Upper lobe of right lung (tissue), 1 donor: ENCODE data around the gene PTPN2. TPM values are rescaled to one million over a fixed set of nuclear protein-coding genes. Genes with fewer than 3 reads are reported as not detected.

Source experiments
- ATAC-seq: fragments of 200-7000 bp; cut with Tn5 transposase; one replicate; pipeline ENCODE4 v1.9.1; 2020; ENCODE audit warnings: mild to moderate bottlenecking, moderate library complexity
- DNase-seq: peaks from one replicate; pipeline ENCODE4 v3.0.0-alpha.2; 2020
- H3K27ac ChIP-seq: fragments of 200-600 bp; one replicate; pipeline ENCODE4 v1.8.0; 2022
- H3K27me3 ChIP-seq: fragments of 200-600 bp; one replicate; pipeline ENCODE4 v1.8.0; 2022; ENCODE audit warnings: mild to moderate bottlenecking
- H3K36me3 ChIP-seq: fragments of 200-600 bp; one replicate; pipeline ENCODE4 v1.8.0; 2022
- H3K4me1 ChIP-seq: fragments of 200-600 bp; one replicate; pipeline ENCODE4 v1.8.0; 2022
- H3K4me3 ChIP-seq: fragments of 200-600 bp; one replicate; pipeline ENCODE4 v1.8.0; 2022; ENCODE audit warnings: mild to moderate bottlenecking
- H3K9me3 ChIP-seq: fragments of 200-600 bp; one replicate; pipeline ENCODE4 v1.8.0; 2022
- intact Hi-C: fragments of 100-400 bp; cut with DNase I; formaldehyde crosslinking; loops from one replicate; pipeline ENCODE4 v1.11.0; 2022
- total RNA-seq: library from RNA; stranded (reverse); fragmentation: NEBNext Ultra II Directional; extraction: Animal tissue kit (Norgen Biotek cat#: 25700); gene quantifications from one replicate; pipeline ENCODE4 v1.2.1, GENCODE V29; 2021
- TF ChIP-seq, protein P1 (sequence below): fragments of 200-600 bp; IDR thresholded peaks from one replicate; pipeline ENCODE4 v1.8.0; 2022; ENCODE audit warnings: antibody characterized with exemption
- donor health status: DM: no; HTN: yes; CAD: no; lungs with severe emphysema.

PTPN2 gene
- total RNA-seq, 1 donor from 2014 or later: 53.9 TPM

DNA sequence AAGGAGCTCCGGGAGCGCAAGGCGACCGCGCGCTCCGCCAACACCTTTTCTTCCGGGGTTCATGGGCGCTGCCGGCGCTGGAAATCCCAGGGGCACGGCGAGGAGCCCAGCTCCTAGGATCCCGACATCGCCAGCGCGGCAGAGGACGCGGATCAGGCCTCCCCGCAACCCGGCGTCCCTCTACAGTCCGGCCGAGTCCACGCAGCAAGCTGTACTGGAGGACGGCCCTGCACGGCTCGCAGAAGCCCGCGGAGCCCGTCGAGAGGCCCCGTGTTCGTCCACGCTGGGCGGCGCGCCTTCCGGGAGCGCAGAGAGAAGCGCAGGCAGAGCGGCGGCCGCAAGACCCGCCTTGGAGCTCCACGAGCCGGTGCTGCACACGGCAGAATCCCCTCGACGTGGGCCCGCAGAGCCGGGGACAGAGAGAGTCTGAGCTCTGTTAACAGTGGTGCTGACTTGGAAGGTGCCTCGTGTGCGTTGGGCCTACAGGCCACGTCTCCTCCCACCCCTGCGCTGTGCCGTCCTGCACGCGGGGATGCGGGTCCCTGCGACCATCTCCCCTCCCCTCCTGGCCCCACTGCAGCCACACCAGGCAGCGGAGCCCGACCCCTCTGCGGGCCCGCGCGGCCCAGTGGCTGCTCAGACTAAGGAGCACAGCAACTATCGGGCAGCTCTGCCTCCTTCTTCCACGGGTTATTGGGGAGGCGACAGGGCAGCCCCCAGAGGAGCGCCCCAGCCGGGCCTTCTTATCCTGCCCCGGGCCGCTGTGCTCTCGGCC lies 28.1 kb upstream of the PTPN2 start:
- ATAC-seq (peak; percentile 50), DNase-seq (no peak)
- TF ChIP-seq, protein P1, sequence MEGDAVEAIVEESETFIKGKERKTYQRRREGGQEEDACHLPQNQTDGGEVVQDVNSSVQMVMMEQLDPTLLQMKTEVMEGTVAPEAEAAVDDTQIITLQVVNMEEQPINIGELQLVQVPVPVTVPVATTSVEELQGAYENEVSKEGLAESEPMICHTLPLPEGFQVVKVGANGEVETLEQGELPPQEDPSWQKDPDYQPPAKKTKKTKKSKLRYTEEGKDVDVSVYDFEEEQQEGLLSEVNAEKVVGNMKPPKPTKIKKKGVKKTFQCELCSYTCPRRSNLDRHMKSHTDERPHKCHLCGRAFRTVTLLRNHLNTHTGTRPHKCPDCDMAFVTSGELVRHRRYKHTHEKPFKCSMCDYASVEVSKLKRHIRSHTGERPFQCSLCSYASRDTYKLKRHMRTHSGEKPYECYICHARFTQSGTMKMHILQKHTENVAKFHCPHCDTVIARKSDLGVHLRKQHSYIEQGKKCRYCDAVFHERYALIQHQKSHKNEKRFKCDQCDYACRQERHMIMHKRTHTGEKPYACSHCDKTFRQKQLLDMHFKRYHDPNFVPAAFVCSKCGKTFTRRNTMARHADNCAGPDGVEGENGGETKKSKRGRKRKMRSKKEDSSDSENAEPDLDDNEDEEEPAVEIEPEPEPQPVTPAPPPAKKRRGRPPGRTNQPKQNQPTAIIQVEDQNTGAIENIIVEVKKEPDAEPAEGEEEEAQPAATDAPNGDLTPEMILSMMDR: no peak
- H3K4me1 ChIP-seq: no peaks in the 10 kb centered on the region
- peak overlapping the region; percentile 37 for H3K4me3 ChIP-seq
- no peaks in the 10 kb centered on the region for H3K36me3 ChIP-seq
- H3K27me3 ChIP-seq: no peaks in the 10 kb centered on the region
- intact Hi-C loops: no loop called here
- no peak overlapping the region for H3K27ac ChIP-seq
- H3K9me3 ChIP-seq: no peaks in the 10 kb centered on the region

DNA sequence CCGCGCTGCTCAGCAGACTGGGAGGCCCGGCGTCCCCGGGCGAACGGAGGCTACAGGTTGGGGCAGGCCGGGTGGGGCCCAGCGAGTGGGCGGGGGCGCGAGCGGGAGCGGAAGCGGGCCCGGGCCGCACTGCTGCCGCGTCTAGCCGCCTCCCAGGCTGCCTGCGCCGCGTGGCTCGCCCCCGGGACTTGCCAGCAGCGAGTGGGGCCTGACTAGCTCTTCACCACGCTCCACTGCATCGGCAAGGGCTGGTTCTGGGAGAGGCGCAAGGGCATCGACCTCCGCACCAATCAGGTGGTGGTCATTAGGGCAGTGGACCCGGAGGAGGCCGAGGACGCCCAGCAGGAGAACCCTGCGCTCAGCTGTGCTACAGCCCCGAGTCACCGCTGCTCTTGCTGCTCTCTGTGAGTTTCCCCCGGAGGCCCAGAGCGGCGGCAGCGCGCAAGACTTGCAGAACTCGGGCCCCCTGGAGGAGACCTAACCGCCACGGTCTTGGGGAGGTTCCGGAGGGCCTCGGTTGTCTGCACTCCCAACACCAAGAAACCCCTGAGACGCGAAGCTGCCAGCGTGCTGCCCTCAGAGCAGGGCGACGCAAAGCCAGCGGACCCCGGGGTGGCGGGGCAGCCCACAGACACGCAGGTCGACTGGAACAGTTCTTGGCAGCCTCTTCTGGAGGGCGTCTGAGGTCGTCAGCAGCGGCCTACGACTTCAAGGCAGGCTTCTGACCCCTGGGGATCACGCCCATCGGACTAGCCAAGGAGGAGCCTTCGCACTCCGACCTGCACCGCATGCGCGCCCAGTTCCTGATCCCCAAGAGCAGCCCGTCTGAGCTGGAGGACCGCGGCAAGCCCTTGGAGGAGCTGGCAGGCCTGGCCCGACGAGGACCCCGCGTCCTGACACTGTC lies 27.2 kb upstream of the PTPN2 start:
- TF ChIP-seq, protein P1: no peak
- intact Hi-C loops: no loop called here
- Histone ChIP-seq H3K27ac (no peak overlapping the region), H3K9me3 (no peaks in the 10 kb centered on the region), H3K4me1 (no peaks in the 10 kb centered on the region), H3K36me3 (no peaks in the 10 kb centered on the region), H3K27me3 (no peaks in the 10 kb centered on the region), H3K4me3 (peak overlapping the region; percentile 37)
- DNase-seq: peak; percentile 71
- peak; percentile 85 for ATAC-seq

DNA sequence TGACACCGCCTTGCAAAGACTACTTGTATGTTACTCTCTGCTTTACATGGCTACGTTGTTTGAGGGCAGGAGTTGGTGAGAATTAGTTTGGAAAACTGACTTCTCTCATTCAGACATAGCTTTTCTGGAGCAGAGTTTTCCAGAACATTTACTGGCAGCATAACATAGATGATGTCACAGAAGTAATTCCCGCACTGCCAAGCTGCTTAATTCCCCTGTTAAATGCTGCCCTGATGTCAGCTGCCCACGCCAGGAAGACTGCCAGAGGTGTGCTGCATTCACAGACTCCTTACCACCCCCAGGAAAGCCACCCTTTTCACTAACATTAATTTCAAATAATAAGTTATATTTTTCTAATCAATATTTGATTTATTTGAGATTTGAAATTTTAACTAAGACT lies 24.7 kb upstream of the PTPN2 start:
- intact Hi-C loops: no loop called here
- no peak for ATAC-seq
- Histone ChIP-seq H3K4me3 (no peak overlapping the region), H3K4me1 (no peaks in the 10 kb centered on the region), H3K27ac (no peak overlapping the region), H3K36me3 (no peaks in the 10 kb centered on the region), H3K27me3 (no peaks in the 10 kb centered on the region), H3K9me3 (no peaks in the 10 kb centered on the region)
- DNase-seq: no peak
- TF ChIP-seq, protein P1: no peak

DNA sequence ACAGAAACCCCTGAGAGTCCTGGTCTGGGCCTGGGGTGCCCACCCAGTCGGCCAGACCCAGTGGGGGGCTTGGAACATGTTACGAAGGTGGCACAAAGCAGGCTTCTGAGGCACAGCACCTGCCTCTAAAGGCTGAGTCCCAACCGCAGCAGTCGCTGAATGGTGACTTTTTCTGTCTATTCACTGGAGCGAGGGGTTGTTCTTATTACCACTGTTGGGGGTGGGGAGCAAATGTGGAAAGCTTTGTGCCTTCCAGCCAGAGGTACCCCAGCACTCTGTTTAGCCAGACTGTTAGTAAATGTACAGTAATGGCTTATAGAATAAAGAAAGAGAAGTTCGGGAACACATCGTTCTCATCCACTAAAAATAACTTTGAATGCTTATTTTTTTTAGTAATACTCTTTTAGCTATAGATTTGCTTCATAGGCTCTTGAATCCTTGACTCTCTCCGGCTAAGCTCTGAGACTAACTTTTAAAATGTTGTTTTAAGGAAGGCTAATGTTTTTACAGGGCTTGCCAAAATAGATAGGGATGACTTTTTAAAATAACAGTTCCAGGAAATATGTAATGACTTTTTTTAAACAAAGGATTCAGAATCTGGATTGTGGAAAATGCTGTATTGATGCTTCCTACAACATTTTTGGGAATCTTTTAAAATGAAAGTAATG lies 23.4 kb upstream of the PTPN2 start:
- intact Hi-C loops: no loop called here
- no peaks in the 10 kb centered on the region for H3K36me3 ChIP-seq
- no peak overlapping the region for H3K27ac ChIP-seq
- H3K4me3 ChIP-seq: no peak overlapping the region
- TF ChIP-seq, protein P1: no peak
- no peaks in the 10 kb centered on the region for H3K4me1 ChIP-seq
- no peak for ATAC-seq
- no peaks in the 10 kb centered on the region for H3K27me3 ChIP-seq
- no peaks in the 10 kb centered on the region for H3K9me3 ChIP-seq
- no peak for DNase-seq

DNA sequence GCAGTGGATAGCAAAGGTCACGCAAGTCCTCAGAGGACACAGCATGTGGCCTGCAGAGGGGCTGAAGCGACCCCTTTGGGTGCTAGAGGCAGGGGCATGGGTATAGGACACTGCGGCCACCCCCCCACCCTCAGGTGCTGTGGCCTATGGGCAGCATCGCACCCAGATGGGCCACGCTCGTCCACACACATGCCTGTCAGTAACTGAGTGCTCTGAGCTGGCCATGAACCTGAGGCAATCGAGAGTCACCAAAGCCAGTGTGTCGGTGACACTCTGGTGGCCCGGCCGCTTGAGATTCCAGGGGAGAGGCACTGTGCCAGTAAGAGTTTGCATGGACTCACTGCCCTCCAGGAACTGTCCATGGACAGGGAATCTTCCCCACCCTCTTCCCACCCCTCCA lies 22.7 kb upstream of the PTPN2 start:
- no peak for ATAC-seq
- H3K4me3 ChIP-seq: no peak overlapping the region
- no peaks in the 10 kb centered on the region for H3K36me3 ChIP-seq
- H3K27ac ChIP-seq: no peak overlapping the region
- H3K9me3 ChIP-seq: no peaks in the 10 kb centered on the region
- TF ChIP-seq, protein P1: no peak
- H3K27me3 ChIP-seq: no peaks in the 10 kb centered on the region
- H3K4me1 ChIP-seq: no peaks in the 10 kb centered on the region
- DNase-seq: no peak
- intact Hi-C loops: no loop called here
